Endothelial cell of umbilical vein (primary cell): ENCODE data around the gene LRRC8B. TPM values are rescaled to one million over a fixed set of nuclear protein-coding genes. Genes with fewer than 3 reads are reported as not detected.

Experiments used
- BruUV-seq: library from RNA; stranded (reverse); fragments of 400-500 nt; replicated peaks from 2 replicates; lab custom pipeline; 2021; lab: Mats Ljungman, UMichigan
- CTCF ChIA-PET: fragments of 300-600, 350-600 bp; sonication (Branson Sonifier 250); formaldehyde crosslinking; loops from one replicate; lab custom pipeline; 2021; ENCODE audit warnings: antibody characterized with exemption, inconsistent platforms; lab: Charles Lee
- POLR2A ChIA-PET: fragments of 300-600, 350-600 bp; sonication (Branson Sonifier 250); formaldehyde crosslinking; loops from one replicate; lab custom pipeline; 2021; ENCODE audit warnings: antibody characterized with exemption, inconsistent platforms; lab: Charles Lee
- DNase-seq: peaks from one replicate; pipeline ENCODE4 v3.0.0-alpha.2; 2011; ENCODE audit warnings: low read depth, low spot score
- FAIRE-seq: peaks from 2 replicates; lab custom pipeline; 2011; peaks lifted over from hg19 to GRCh38; lab: Jason Lieb, UNC
- H2AFZ ChIP-seq: 2 replicates; pipeline ENCODE4 v1.6.0; 2012; ENCODE audit warnings: low read depth, low read length, control low read depth, inconsistent platforms
- H3K27ac ChIP-seq: 2 replicates; pipeline ENCODE4 v1.5.1; 2011; ENCODE audit warnings: low read depth, mild to moderate bottlenecking, control low read depth, low read length, moderate library complexity; ENCODE audit not compliant: insufficient read depth
- H3K27me3 ChIP-seq, 2 experiments: 2 replicates each; pipeline versions ENCODE4 v1.6.0 to v1.6.1; 2011; ENCODE audit warnings: low read length in 2 of 2, mixed read lengths in 1 of 2; ENCODE audit not compliant: control insufficient read depth in 2 of 2, insufficient read depth in 2 of 2
- H3K36me3 ChIP-seq, 2 experiments: 2 replicates in 1 of 2; 3 replicates in 1 of 2; pipeline ENCODE4 v1.5.1; 2011; ENCODE audit warnings: low read length in 2 of 2, mild to moderate bottlenecking in 1 of 2, moderate library complexity in 1 of 2; ENCODE audit not compliant: control insufficient read depth in 2 of 2, insufficient read depth in 2 of 2; ENCODE audit errors: extremely low read depth in 1 of 2
- H3K4me1 ChIP-seq: 3 replicates; pipeline ENCODE4 v1.5.1; 2011; ENCODE audit warnings: mild to moderate bottlenecking, low read length; ENCODE audit not compliant: control insufficient read depth, insufficient read depth; ENCODE audit errors: extremely low read depth
- H3K4me2 ChIP-seq: 2 replicates; pipeline ENCODE4 v1.6.1; 2011; ENCODE audit warnings: low read length, control low read depth, mixed read lengths; ENCODE audit not compliant: insufficient read depth
- H3K4me3 ChIP-seq, 3 experiments: fragments of 200-600 bp in 1 of 3; sonication (generic), shearing (Covaris generic) in 1 of 3; replicated peaks in 1 of 3; 2 replicates each; pipeline ENCODE4 v1.5.1; 2011 to 2016; ENCODE audit warnings: control low read depth in 3 of 3, low read length in 3 of 3, mild to moderate bottlenecking in 2 of 3, inconsistent platforms in 1 of 3, low read depth in 1 of 3, moderate library complexity in 1 of 3; ENCODE audit not compliant: insufficient read depth in 1 of 3
- H3K79me2 ChIP-seq: 2 replicates; pipeline ENCODE4 v1.6.0; 2012; ENCODE audit warnings: low read length, inconsistent platforms; ENCODE audit not compliant: control insufficient read depth, insufficient read depth
- H3K9ac ChIP-seq: replicated peaks from 2 replicates; pipeline ENCODE3; 2011; ENCODE audit warnings: low read length, control low read depth; ENCODE audit not compliant: insufficient read depth; ENCODE audit errors: extremely low read depth
- H3K9me1 ChIP-seq: replicated peaks from 3 replicates; pipeline ENCODE4 v1.6.0; 2011; ENCODE audit warnings: mild to moderate bottlenecking, low read length; ENCODE audit not compliant: control insufficient read depth, insufficient read depth; ENCODE audit errors: extremely low read depth
- H3K9me3 ChIP-seq: replicated peaks from 2 replicates; pipeline ENCODE4 v1.5.1; 2012; ENCODE audit warnings: low read length, inconsistent platforms; ENCODE audit not compliant: control insufficient read depth, insufficient read depth
- H4K20me1 ChIP-seq: replicated peaks from 2 replicates; pipeline ENCODE3; 2011; ENCODE audit warnings: mild to moderate bottlenecking, low read length; ENCODE audit not compliant: control insufficient read depth, insufficient read depth; ENCODE audit errors: extremely low read depth
- CTCF ChIP-seq, 2 donors: IDR thresholded peaks; 1 replicate in 1 of 2; 2 replicates in 1 of 2; pipeline ENCODE4 v1.5.1; 2011; ENCODE audit warnings: low read length in 2 of 2, mild to moderate bottlenecking in 2 of 2, moderate library complexity in 2 of 2, control low read depth in 1 of 2, inconsistent platforms in 1 of 2, low read depth in 1 of 2; ENCODE audit not compliant: insufficient read depth in 1 of 2; ENCODE audit errors: extremely low read depth in 1 of 2
- EZH2 ChIP-seq: IDR thresholded peaks from 2 replicates; pipeline ENCODE4 v1.6.1; 2012; ENCODE audit warnings: borderline replicate concordance, low read depth, mild to moderate bottlenecking, moderate library complexity, low read length, inconsistent platforms; ENCODE audit not compliant: severe bottlenecking
- JUN ChIP-seq: IDR thresholded peaks from 2 replicates; pipeline ENCODE4 v1.6.1; 2011; ENCODE audit warnings: borderline replicate concordance, low read depth; ENCODE audit not compliant: insufficient read length, insufficient read depth
- MAX ChIP-seq: IDR thresholded peaks from 2 replicates; pipeline ENCODE4 v1.6.1; 2011; ENCODE audit not compliant: insufficient read depth, insufficient read length
- MYC ChIP-seq: IDR thresholded peaks from one replicate; pipeline ENCODE4 v1.6.1; 2011; ENCODE audit warnings: mild to moderate bottlenecking, low read depth, low read length
- POLR2AphosphoS5 ChIP-seq: IDR thresholded peaks from 2 replicates; pipeline ENCODE4 v1.6.1; 2012; ENCODE audit warnings: low read depth, mild to moderate bottlenecking, control low read depth, low read length, moderate library complexity; ENCODE audit not compliant: insufficient read depth
- dilution Hi-C: fragments of 300-500 bp; cut with MboI; formaldehyde crosslinking; loops from one replicate; pipeline ENCODE4 v1.15.0; 2019; ENCODE audit warnings: low sequenced_read_pairs; ENCODE audit not compliant: extremely low pct_ligation_motif_present
- intact Hi-C: fragments of 100-400 bp; cut with micrococcal nuclease; formaldehyde crosslinking; loops from one replicate; pipeline ENCODE4 v1.10.0; 2022
- polyA plus RNA-seq, 4 experiments: library from polyadenylated mRNA; depleted of rRNA in 3 of 4; stranded (reverse) in 3 of 4; unstranded in 1 of 4; fragments of >200 nt; gene quantifications; 2 replicates each; pipeline versions ENCODE4 v1.2.1 to v1.2.3, GENCODE V29; 2011 to 2012; ENCODE audit warnings: missing spikeins in 1 of 4
- total RNA-seq: library from RNA; stranded (reverse); gene quantifications from 2 replicates; pipeline ENCODE4 v1.2.3, GENCODE V29; 2021

LRRC8B gene
- total and polyA plus RNA-seq, 2 donors (not counting 3 experiments of a cell fraction or from before 2014, with no cell fraction given) = 15.2 to 15.8 TPM

- H3K9me3 ChIP-seq = no peaks in the 10 kb centered on the region
- dilution Hi-C loops (no loop called here), intact Hi-C loops (loop anchor here (1.0 kb wide), 3 partner anchors 79 to 164 kb away; no protein-coding TSS in a partner anchor)
- ChIA-PET CTCF (interaction anchor here (0.7 to 8.1 kb wide), 14 partner anchors 9 to 513 kb away, joined by 3 to 111 read pairs (median 4); no protein-coding TSS in a partner anchor), POLR2A (no interaction called here)
- no peaks in the 10 kb centered on the region for H3K36me3 ChIP-seq
- no peak for TF ChIP-seq POLR2AphosphoS5
- no peak for TF ChIP-seq EZH2
- TF ChIP-seq CTCF (IDR thresholded peaks at IDR 0.05; ENCODE audit: extremely low read depth in 1 of 2, insufficient read depth in 1 of 2, low read depth in 1 of 2, low read length in 2 of 2) = no peak
- no peak for TF ChIP-seq MAX
- no peak for TF ChIP-seq MYC
- TF ChIP-seq JUN = no peak
- no peaks in the 10 kb centered on the region for H3K9me1 ChIP-seq
- H3K9ac ChIP-seq = no peak overlapping the region
- H3K4me1 ChIP-seq = no peaks in the 10 kb centered on the region
- no peak for FAIRE-seq
- H3K27ac ChIP-seq = no peak overlapping the region
- no peak for DNase-seq
- no peaks in the 10 kb centered on the region for H3K27me3 ChIP-seq
- H3K4me3 ChIP-seq = no peak overlapping the region
- no peak overlapping the region for H3K4me2 ChIP-seq
- H4K20me1 ChIP-seq = no peaks in the 10 kb centered on the region
- no TSS peak for BruUV-seq
- H3K79me2 ChIP-seq = no peaks in the 10 kb centered on the region
- H2AFZ ChIP-seq = no peak overlapping the region
Observed at GRCh38 chr1:89599332-89599630, 74.7 kb downstream of the LRRC8B start.
